SU-DHL-6 (cell line): Measurements from ENCODE around the gene PFDN1.

Experiments
- H2AFZ ChIP-seq: fragments of 200-600 bp; sonication (generic); 2 replicates; pipeline ENCODE4 v1.6.1; 2014; ENCODE audit warnings: low read depth, mild to moderate bottlenecking, moderate library complexity, mixed read lengths, antibody characterized with exemption, low read length; ENCODE audit not compliant: severe bottlenecking
- H3F3A ChIP-seq: fragments of 200-600 bp; shearing (Covaris generic); 2 replicates; pipeline ENCODE4 v1.6.0; 2016; ENCODE audit warnings: antibody characterized with exemption, mild to moderate bottlenecking; ENCODE audit not compliant: insufficient read depth
- H3K27ac ChIP-seq: fragments of 200-600 bp; sonication (generic); 2 replicates; pipeline ENCODE4 v1.5.1; 2016; ENCODE audit warnings: low read depth, mild to moderate bottlenecking, low read length, moderate library complexity, mixed read lengths
- H3K27me3 ChIP-seq: fragments of 200-600 bp; sonication (generic), shearing (Covaris generic); 2 replicates; pipeline ENCODE4 v1.6.0; 2014; ENCODE audit warnings: mild to moderate bottlenecking, low read length
- H3K36me3 ChIP-seq: fragments of 200-600 bp; sonication (generic); 2 replicates; pipeline ENCODE4 v1.6.1; 2014; ENCODE audit warnings: mild to moderate bottlenecking, low read length, mixed read lengths
- H3K4me2 ChIP-seq: fragments of 300-600, 200-600 bp; shearing (Covaris generic), sonication (generic); 2 replicates; pipeline ENCODE4 v1.6.0; 2014; ENCODE audit warnings: low read length, low read depth, mild to moderate bottlenecking; ENCODE audit not compliant: poor library complexity, severe bottlenecking
- H3K4me3 ChIP-seq: fragments of 200-600 bp; sonication (generic); 2 replicates; pipeline ENCODE4 v1.5.1; 2014; ENCODE audit warnings: antibody characterized with exemption, low read length, mild to moderate bottlenecking, mixed read lengths; ENCODE audit not compliant: insufficient read depth, poor library complexity, severe bottlenecking
- H3K79me2 ChIP-seq: fragments of 200-600 bp; sonication (generic); 2 replicates; pipeline ENCODE4 v1.6.1; 2014; ENCODE audit warnings: mild to moderate bottlenecking, low read length, moderate library complexity; ENCODE audit not compliant: insufficient read depth
- H3K9ac ChIP-seq: fragments of 200-600 bp; sonication (generic); 2 replicates; pipeline ENCODE4 v1.7.0; 2014; ENCODE audit warnings: mild to moderate bottlenecking, low read length
- H3K9me2 ChIP-seq: fragments of 200-600 bp; sonication (generic); replicated peaks from 2 replicates; pipeline ENCODE4 v1.6.1; 2014; ENCODE audit warnings: low read length; ENCODE audit not compliant: insufficient read depth
- H3K9me3 ChIP-seq: fragments of 200-600 bp; sonication (generic); 2 replicates; pipeline ENCODE4 v1.6.1; 2014; ENCODE audit warnings: low read length, mixed read lengths; ENCODE audit not compliant: insufficient read depth
- H4K20me1 ChIP-seq: fragments of 200-600 bp; sonication (generic); 2 replicates; pipeline ENCODE4 v1.6.1; 2014; ENCODE audit warnings: low read depth, mild to moderate bottlenecking, antibody characterized with exemption, low read length, moderate library complexity, mixed read lengths
- CTCF ChIP-seq: fragments of 200-600 bp; sonication (generic); IDR thresholded peaks from one replicate; pipeline ENCODE4 v1.5.1; 2017; ENCODE audit warnings: antibody characterized with exemption, mild to moderate bottlenecking, low read length, moderate library complexity; ENCODE audit not compliant: insufficient read depth, poor library complexity, severe bottlenecking
- EZH2phosphoT487 ChIP-seq: fragments of 200-600 bp; sonication (generic), shearing (Covaris generic); conservative IDR thresholded peaks from 2 replicates; pipeline ENCODE4 v1.6.1; 2018; ENCODE audit warnings: mild to moderate bottlenecking, antibody characterized with exemption, low read length, moderate library complexity, mixed read lengths

The PFDN1 gene

GRCh38 chr5:140266471-140267200 lies 36.3 kb downstream of the PFDN1 start:
- no peaks in the 10 kb centered on the region for H3K27me3 ChIP-seq
- H3K4me2 ChIP-seq = no peak overlapping the region
- TF ChIP-seq CTCF (no peak), EZH2phosphoT487 (no peak)
- H3K36me3 ChIP-seq = no peaks in the 10 kb centered on the region
- H3K9ac ChIP-seq = no peak overlapping the region
- H3K9me2 ChIP-seq = no peaks in the 10 kb centered on the region
- H3K9me3 ChIP-seq = no peaks in the 10 kb centered on the region
- peaks cover 8% of the 10 kb centered on the region; the same call in 1 of the 2 replicates for H3F3A ChIP-seq
- H3K79me2 ChIP-seq = no peaks in the 10 kb centered on the region
- H4K20me1 ChIP-seq = no peaks in the 10 kb centered on the region
- H2AFZ ChIP-seq = no peak overlapping the region
- H3K4me3 ChIP-seq = no peak overlapping the region
- 0 out of 2 replicates have a peak overlapping the region, but pooled peaks have one; percentile 36 for H3K27ac ChIP-seq

GRCh38 chr5:140265845-140266244 lies 37.1 kb downstream of the PFDN1 start:
- H3K9me3 ChIP-seq = no peaks in the 10 kb centered on the region
- no peaks in the 10 kb centered on the region for H3K27me3 ChIP-seq
- no peaks in the 10 kb centered on the region for H3K9me2 ChIP-seq
- no peak overlapping the region for H3K4me2 ChIP-seq
- H3K27ac ChIP-seq = no peak overlapping the region
- H3K79me2 ChIP-seq = no peaks in the 10 kb centered on the region
- no peaks in the 10 kb centered on the region for H3K36me3 ChIP-seq
- no peak overlapping the region for H2AFZ ChIP-seq
- TF ChIP-seq CTCF = no peak
- H3F3A ChIP-seq = peaks cover 8% of the 10 kb centered on the region; the same call in 1 of the 2 replicates
- H3K4me3 ChIP-seq = no peak overlapping the region
- H3K9ac ChIP-seq = no peak overlapping the region
- no peaks in the 10 kb centered on the region for H4K20me1 ChIP-seq

- Histone ChIP-seq H2AFZ (no peak overlapping the region), H3K4me2 (no peak overlapping the region), H3K9ac (no peak overlapping the region), H3K27me3 (no peaks in the 10 kb centered on the region), H4K20me1 (no peaks in the 10 kb centered on the region), H3K9me3 (no peaks in the 10 kb centered on the region), H3K9me2 (no peaks in the 10 kb centered on the region), H3K27ac (no peak overlapping the region), H3K79me2 (no peaks in the 10 kb centered on the region), H3K4me3 (no peak overlapping the region), H3F3A (peaks cover 8% of the 10 kb centered on the region; the same call in 1 of the 2 replicates), H3K36me3 (0 out of 2 replicates have a peak, but pooled peaks cover 4% of the 10 kb centered on the region)
- TF ChIP-seq EZH2phosphoT487 (no peak), CTCF (no peak)
Observed at GRCh38 chr5:140262839-140263238, 40.1 kb downstream of the PFDN1 start.
